Measurements from ENCODE around the gene ADAMTS7.
"Not testable (repeated sequence)": the region's sequence is repeated elsewhere in the genome, so short reads cannot be mapped to it uniquely, and the experiment has no call there.

Gene ADAMTS7

GRCh38 chr15:78766641-78767071 lies 44.6 kb downstream of the ADAMTS7 start:
- not testable (repeated sequence) for H3K9me3 ChIP-seq (ENCODE audit: control insufficient read depth, low read length); H3K4me3 ChIP-seq (ENCODE audit: insufficient read depth, low read depth, low read length, poor library complexity, severe bottlenecking); H3K27me3 ChIP-seq (replicated peaks; ENCODE audit: control insufficient read depth, insufficient read depth, low read length, poor library complexity, severe bottlenecking); H3K27ac ChIP-seq (ENCODE audit: insufficient read depth, low read length, poor library complexity, severe bottlenecking); DNase-seq; H3K4me1 ChIP-seq (ENCODE audit: control insufficient read depth, insufficient read depth, low read length, poor library complexity, severe bottlenecking); H3K36me3 ChIP-seq (ENCODE audit: control insufficient read depth, insufficient read depth, low read length)

DNA sequence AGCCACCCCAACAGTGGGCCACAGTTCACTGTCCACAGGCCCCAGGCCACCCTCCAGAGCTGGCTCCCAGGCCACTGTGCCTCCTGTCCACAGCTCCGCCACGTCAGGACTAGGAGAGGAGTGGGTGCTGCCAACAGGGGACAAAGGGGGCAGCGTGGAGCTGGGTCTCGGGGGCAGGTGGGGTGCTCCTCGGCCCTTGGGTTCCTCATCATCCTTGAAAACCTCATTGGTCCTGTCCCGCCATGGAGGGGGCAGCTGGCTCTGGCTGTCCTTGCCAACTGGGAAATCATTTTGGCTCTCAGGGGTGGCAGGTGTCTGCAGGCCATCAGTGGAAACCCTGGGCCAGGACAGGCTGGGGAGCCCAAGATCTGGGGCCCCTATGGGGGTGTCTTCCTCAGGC lies 45.2 kb downstream of the ADAMTS7 start:
- Histone ChIP-seq H3K4me3 (ENCODE audit: insufficient read depth, low read depth, low read length, poor library complexity, severe bottlenecking) (no peak overlapping the region), H3K9me3 (ENCODE audit: control insufficient read depth, low read length) (no peaks in the 10 kb centered on the region), H3K36me3 (ENCODE audit: control insufficient read depth, insufficient read depth, low read length) (no peaks in the 10 kb centered on the region), H3K4me1 (ENCODE audit: control insufficient read depth, insufficient read depth, low read length, poor library complexity, severe bottlenecking) (peaks cover 15% of the 10 kb centered on the region), H3K27me3 (replicated peaks; ENCODE audit: control insufficient read depth, insufficient read depth, low read length, poor library complexity, severe bottlenecking) (no peaks in the 10 kb centered on the region), H3K27ac (ENCODE audit: insufficient read depth, low read length, poor library complexity, severe bottlenecking) (no peak overlapping the region)
- no peak for DNase-seq

- not testable (repeated sequence) for H3K4me3 ChIP-seq (ENCODE audit: insufficient read depth, low read depth, low read length, poor library complexity, severe bottlenecking); DNase-seq; H3K27me3 ChIP-seq (replicated peaks; ENCODE audit: control insufficient read depth, insufficient read depth, low read length, poor library complexity, severe bottlenecking); H3K36me3 ChIP-seq (ENCODE audit: control insufficient read depth, insufficient read depth, low read length); H3K27ac ChIP-seq (ENCODE audit: insufficient read depth, low read length, poor library complexity, severe bottlenecking); H3K9me3 ChIP-seq (ENCODE audit: control insufficient read depth, low read length)
- peaks cover 18% of the 10 kb centered on the region for H3K4me1 ChIP-seq (ENCODE audit: control insufficient read depth, insufficient read depth, low read length, poor library complexity, severe bottlenecking)
These were observed 46.0 kb downstream of the ADAMTS7 start for GRCh38 chr15:78765154-78765860.

GRCh38 chr15:78764340-78765153 lies 46.7 kb downstream of the ADAMTS7 start:
- not testable (repeated sequence) for H3K27me3 ChIP-seq (replicated peaks; ENCODE audit: control insufficient read depth, insufficient read depth, low read length, poor library complexity, severe bottlenecking); H3K4me3 ChIP-seq (ENCODE audit: insufficient read depth, low read depth, low read length, poor library complexity, severe bottlenecking); DNase-seq; H3K27ac ChIP-seq (ENCODE audit: insufficient read depth, low read length, poor library complexity, severe bottlenecking); H3K9me3 ChIP-seq (ENCODE audit: control insufficient read depth, low read length); H3K36me3 ChIP-seq (ENCODE audit: control insufficient read depth, insufficient read depth, low read length)
- peaks cover 18% of the 10 kb centered on the region for H3K4me1 ChIP-seq (ENCODE audit: control insufficient read depth, insufficient read depth, low read length, poor library complexity, severe bottlenecking)

GRCh38 chr15:78763796-78764241 lies 47.4 kb downstream of the ADAMTS7 start:
- Histone ChIP-seq H3K9me3 (ENCODE audit: control insufficient read depth, low read length) (no peaks in the 10 kb centered on the region), H3K27me3 (replicated peaks; ENCODE audit: control insufficient read depth, insufficient read depth, low read length, poor library complexity, severe bottlenecking) (no peaks in the 10 kb centered on the region), H3K4me1 (ENCODE audit: control insufficient read depth, insufficient read depth, low read length, poor library complexity, severe bottlenecking) (peaks cover 18% of the 10 kb centered on the region), H3K36me3 (ENCODE audit: control insufficient read depth, insufficient read depth, low read length) (no peaks in the 10 kb centered on the region), H3K4me3 (ENCODE audit: insufficient read depth, low read depth, low read length, poor library complexity, severe bottlenecking) (no peak overlapping the region), H3K27ac (ENCODE audit: insufficient read depth, low read length, poor library complexity, severe bottlenecking) (no peak overlapping the region)
- no peak for DNase-seq

DNA sequence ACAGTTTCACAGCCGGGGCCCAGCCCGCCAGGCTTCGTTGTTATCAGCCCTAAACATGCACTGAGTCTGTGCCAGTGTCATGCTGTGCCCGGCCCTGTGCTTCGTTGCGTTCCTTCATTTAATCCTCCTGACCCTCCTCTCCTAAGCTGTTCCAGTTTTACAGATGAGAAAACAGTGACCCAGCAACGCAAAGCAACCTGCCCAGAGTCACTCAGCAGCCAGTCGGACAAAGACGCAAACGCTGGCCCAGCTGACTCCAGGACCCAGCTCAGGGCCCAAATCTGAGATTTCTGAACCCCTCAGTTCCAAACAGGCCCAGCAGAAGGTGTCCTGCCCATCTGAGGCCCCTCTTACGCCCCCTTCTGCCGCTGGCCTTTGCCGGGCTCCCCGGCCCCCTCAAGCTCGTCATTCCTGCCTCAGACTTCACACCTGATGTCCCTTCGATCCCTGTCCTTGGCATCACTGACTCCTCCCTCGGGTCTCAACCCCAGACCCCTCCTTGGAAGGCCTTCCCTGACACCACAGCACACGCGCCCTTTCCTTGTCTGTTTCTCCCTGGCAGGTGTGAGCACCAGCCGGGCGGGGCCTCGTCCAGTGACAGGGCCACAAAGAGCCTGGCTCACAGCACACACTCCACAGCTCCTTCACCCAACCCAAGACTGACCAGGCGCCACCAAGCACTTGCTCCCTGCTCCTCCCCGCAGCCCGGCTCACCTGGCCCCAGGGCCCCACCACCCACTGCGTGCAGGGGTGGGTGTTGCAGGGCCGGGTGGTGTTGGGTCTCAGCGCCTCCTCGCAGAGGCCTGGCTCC lies 48.1 kb downstream of the ADAMTS7 start:
- Histone ChIP-seq H3K27me3 (replicated peaks; ENCODE audit: control insufficient read depth, insufficient read depth, low read length, poor library complexity, severe bottlenecking) (no peaks in the 10 kb centered on the region), H3K4me1 (ENCODE audit: control insufficient read depth, insufficient read depth, low read length, poor library complexity, severe bottlenecking) (peaks cover 18% of the 10 kb centered on the region), H3K4me3 (ENCODE audit: insufficient read depth, low read depth, low read length, poor library complexity, severe bottlenecking) (no peak overlapping the region), H3K27ac (ENCODE audit: insufficient read depth, low read length, poor library complexity, severe bottlenecking) (no peak overlapping the region), H3K9me3 (ENCODE audit: control insufficient read depth, low read length) (no peaks in the 10 kb centered on the region), H3K36me3 (ENCODE audit: control insufficient read depth, insufficient read depth, low read length) (no peaks in the 10 kb centered on the region)
- DNase-seq: no peak

GRCh38 chr15:78762386-78762961 lies 48.8 kb downstream of the ADAMTS7 start:
- not testable (repeated sequence) for H3K36me3 ChIP-seq (ENCODE audit: control insufficient read depth, insufficient read depth, low read length); H3K9me3 ChIP-seq (ENCODE audit: control insufficient read depth, low read length)

DNA sequence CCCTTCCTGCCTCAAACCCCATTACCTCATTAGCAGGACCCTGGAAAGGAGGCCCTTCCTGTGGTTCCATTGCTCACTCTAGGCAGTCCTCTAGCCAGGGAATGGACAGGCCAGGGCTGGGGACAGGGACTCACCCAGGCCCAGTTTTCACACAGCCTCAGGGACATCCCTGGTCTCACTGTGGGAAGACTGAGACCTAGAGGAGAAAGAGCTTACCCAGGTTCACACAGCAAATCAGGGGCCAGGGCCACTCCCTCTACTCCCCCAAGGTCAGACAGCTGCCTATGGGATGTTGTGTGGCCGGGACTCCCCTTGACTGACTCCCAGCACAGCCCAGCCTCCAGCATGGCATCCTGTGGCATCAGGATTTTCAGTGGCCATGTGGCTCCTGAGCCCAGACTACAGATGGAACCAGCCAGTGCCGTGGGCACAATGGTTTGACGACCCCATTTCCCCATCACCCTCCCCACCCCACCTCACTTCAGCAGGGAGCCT lies 49.3 kb downstream of the ADAMTS7 start:
- peak overlapping the region; percentile 25 for H3K4me3 ChIP-seq (ENCODE audit: insufficient read depth, low read depth, low read length, poor library complexity, severe bottlenecking)
- DNase-seq: no peak
- no peaks in the 10 kb centered on the region for H3K27me3 ChIP-seq (replicated peaks; ENCODE audit: control insufficient read depth, insufficient read depth, low read length, poor library complexity, severe bottlenecking)
- H3K27ac ChIP-seq (ENCODE audit: insufficient read depth, low read length, poor library complexity, severe bottlenecking): no peak overlapping the region
- no peaks in the 10 kb centered on the region for H3K9me3 ChIP-seq (ENCODE audit: control insufficient read depth, low read length)
- H3K4me1 ChIP-seq (ENCODE audit: control insufficient read depth, insufficient read depth, low read length, poor library complexity, severe bottlenecking): peaks cover 18% of the 10 kb centered on the region
- H3K36me3 ChIP-seq (ENCODE audit: control insufficient read depth, insufficient read depth, low read length): no peaks in the 10 kb centered on the region

More at GRCh38 chr15:78762386-78762961, 48.8 kb downstream of the ADAMTS7 start:
- H3K4me3 ChIP-seq (ENCODE audit: insufficient read depth, low read depth, low read length, poor library complexity, severe bottlenecking); H3K27ac ChIP-seq (ENCODE audit: insufficient read depth, low read length, poor library complexity, severe bottlenecking); H3K27me3 ChIP-seq (replicated peaks; ENCODE audit: control insufficient read depth, insufficient read depth, low read length, poor library complexity, severe bottlenecking); DNase-seq: not testable (repeated sequence)
- peaks cover 18% of the 10 kb centered on the region for H3K4me1 ChIP-seq (ENCODE audit: control insufficient read depth, insufficient read depth, low read length, poor library complexity, severe bottlenecking)

- H3K27ac ChIP-seq (ENCODE audit: insufficient read depth, low read length, poor library complexity, severe bottlenecking); H3K9me3 ChIP-seq (ENCODE audit: control insufficient read depth, low read length); H3K36me3 ChIP-seq (ENCODE audit: control insufficient read depth, insufficient read depth, low read length); H3K27me3 ChIP-seq (replicated peaks; ENCODE audit: control insufficient read depth, insufficient read depth, low read length, poor library complexity, severe bottlenecking): not testable (repeated sequence)
- peak overlapping the region; percentile 25 for H3K4me3 ChIP-seq (ENCODE audit: insufficient read depth, low read depth, low read length, poor library complexity, severe bottlenecking)
- peaks cover 18% of the 10 kb centered on the region for H3K4me1 ChIP-seq (ENCODE audit: control insufficient read depth, insufficient read depth, low read length, poor library complexity, severe bottlenecking)
- DNase-seq: peak; percentile 42 to 61 (median 55)
These were observed 49.8 kb downstream of the ADAMTS7 start for GRCh38 chr15:78761475-78761874.
